ENCODE results near the gene DDX24. TPM values are rescaled to one million over a fixed set of nuclear protein-coding genes. Genes with fewer than 3 reads are reported as not detected.
A peak's percentile ranks its signal among the peaks of the same experiment; 100 is the strongest.

Gene DDX24
- total RNA-seq = 100 to 1,000 TPM; 182 to 252 (median 201) TPM

GRCh38 chr14:94080621-94081385 is at the start of gene DDX24, which contains the start of gene IFI27L1:
TSS of gene DDX24 (minus strand) at chr14:94081202. CDS start at chr14:94079742, 1,460 bp downstream.
TSS of gene IFI27L1 (plus strand) at chr14:94081310. CDS start at chr14:94096938, 15,628 bp downstream.
- H3K27ac ChIP-seq = peak within 1 kb of the TSS; percentile 76 to 97 (median 95)
- H3K27me3 ChIP-seq = no peaks in the 10 kb centered on the region
- H3K4me3 ChIP-seq = peak within 1 kb of the TSS; percentile 83 to 99
- peak; percentile 100 for ATAC-seq
- WGBS, 2 donors (ENCODE audit: low coverage in 1 of 2) = 0 to 1% methylated on average over 16 to 22 of the region's 77 CpGs
- TF ChIP-seq POLR2AphosphoS5 (IDR thresholded peaks at IDR 0.05) = peak; percentile 99
- TF ChIP-seq CTCF (IDR thresholded peaks at IDR 0.05) = peak in 1 of 4 experiments; percentile 12
- TF ChIP-seq EP300 (IDR thresholded peaks at IDR 0.05) = no peak
- TF ChIP-seq POLR2A (IDR thresholded peaks at IDR 0.05) = peak; percentile 97
- no peaks in the 10 kb centered on the region for H3K9me3 ChIP-seq
- peaks cover 19 to 51% (median 23%) of the 10 kb centered on the region in 3 donors for H3K4me1 ChIP-seq
- H3K36me3 ChIP-seq = peaks cover 0 to 24% of the 10 kb centered on the region in 2 donors

GRCh38 chr14:94129758-94130414 is 48.9 kb upstream of the DDX24 start:
- H3K9me3 ChIP-seq = no peaks in the 10 kb centered on the region
- TF ChIP-seq POLR2AphosphoS5 (IDR thresholded peaks at IDR 0.05) (no peak), EP300 (IDR thresholded peaks at IDR 0.05) (no peak), POLR2A (IDR thresholded peaks at IDR 0.05) (no peak), CTCF (IDR thresholded peaks at IDR 0.05) (no peak)
- H3K36me3 ChIP-seq = peaks cover 0 to 21% of the 10 kb centered on the region in 2 donors
- peak; percentile 20 for ATAC-seq
- peaks cover 0 to 24% (median 3%) of the 10 kb centered on the region in 3 donors for H3K4me1 ChIP-seq
- 0 to 1% methylated on average over 7 to 8 of the region's 12 CpGs for WGBS, 2 donors (ENCODE audit: low coverage in 1 of 2)
- peak overlapping the region; percentile 57 to 91 (median 88) for H3K27ac ChIP-seq
- H3K4me3 ChIP-seq = peak overlapping the region; percentile 56 to 59
- H3K27me3 ChIP-seq = no peaks in the 10 kb centered on the region

GRCh38 chr14:94129111-94129757 is 48.2 kb upstream of the DDX24 start, which contains the start of gene IFI27L2:
TSS of gene IFI27L2 (minus strand) at chr14:94129604. CDS start at chr14:94129564, 40 bp downstream.
- peak; percentile 93 for ATAC-seq
- 0% methylated on average over 2 of the region's 27 CpGs; no CpG with 5 or more reads in 1 of the 2 donors for WGBS, 2 donors (ENCODE audit: low coverage in 1 of 2)
- Histone ChIP-seq H3K4me1 (peaks cover 0 to 24% (median 3%) of the 10 kb centered on the region in 3 donors), H3K27ac (peak within 1 kb of the TSS; percentile 57 to 91 (median 88)), H3K9me3 (no peaks in the 10 kb centered on the region), H3K36me3 (peaks cover 0 to 21% of the 10 kb centered on the region in 2 donors), H3K4me3 (peak within 1 kb of the TSS; percentile 56 to 59), H3K27me3 (no peaks in the 10 kb centered on the region)
- TF ChIP-seq CTCF (IDR thresholded peaks at IDR 0.05) (peak in 3 of 4 experiments; percentile 33 to 55 (median 45)), POLR2A (IDR thresholded peaks at IDR 0.05) (no peak)

GRCh38 chr14:94128216-94128839 is 47.3 kb upstream of the DDX24 start:
- TF ChIP-seq EP300 (IDR thresholded peaks at IDR 0.05) (no peak), POLR2A (IDR thresholded peaks at IDR 0.05) (no peak), POLR2AphosphoS5 (IDR thresholded peaks at IDR 0.05) (no peak), CTCF (IDR thresholded peaks at IDR 0.05) (no peak)

More at GRCh38 chr14:94128216-94128839, 47.3 kb upstream of the DDX24 start:
- peaks cover 0 to 21% of the 10 kb centered on the region in 2 donors for H3K36me3 ChIP-seq
- 91% methylated on average over 8 of the region's 14 CpGs; no CpG with 5 or more reads in 1 of the 2 donors for WGBS, 2 donors (ENCODE audit: low coverage in 1 of 2)
- H3K9me3 ChIP-seq = no peaks in the 10 kb centered on the region
- peak overlapping the region in 2 of 4 donors; percentile 88 to 91 for H3K27ac ChIP-seq
- H3K4me1 ChIP-seq = peaks cover 0 to 24% (median 3%) of the 10 kb centered on the region in 3 donors
- peak overlapping the region in 1 of 2 donors; percentile 59 for H3K4me3 ChIP-seq
- ATAC-seq = no peak
- no peaks in the 10 kb centered on the region for H3K27me3 ChIP-seq

Measured in gastroesophageal sphincter (tissue), 4 donors.